Measurements from ENCODE around the gene TMEM217.

TMEM217 gene

GRCh38 chr6:37239526-37239925, 18.4 kb downstream of the TMEM217 start:
- Histone ChIP-seq H3K4me3 (no peak overlapping the region), H3K9ac (ENCODE audit: insufficient read length) (no peak overlapping the region), H3K27ac (0 out of 2 replicates have a peak overlapping the region, but pooled peaks have one; percentile 36), H3K9me3 (ENCODE audit: low read depth, low read length) (no peaks in the 10 kb centered on the region), H3K36me3 (ENCODE audit: insufficient read depth, low read length) (no peaks in the 10 kb centered on the region)
- TF ChIP-seq EZH2 (IDR thresholded peaks at IDR 0.05) = no peak
- no peak for TF ChIP-seq FOXP2 (optimal IDR thresholded peaks at IDR 0.05; ENCODE audit: control extremely low read depth, extremely low read length, insufficient read depth)
- no peak for TF ChIP-seq POLR2AphosphoS5 (IDR thresholded peaks at IDR 0.05; ENCODE audit: borderline replicate concordance, low read depth, low read length)
- no peak for DNase-seq (ENCODE audit: low read depth, low spot score)

GRCh38 chr6:37238381-37238780, 19.6 kb downstream of the TMEM217 start:
- no peaks in the 10 kb centered on the region for H3K36me3 ChIP-seq (ENCODE audit: insufficient read depth, low read length)
- no peak for TF ChIP-seq FOXP2 (optimal IDR thresholded peaks at IDR 0.05; ENCODE audit: control extremely low read depth, extremely low read length, insufficient read depth)
- no peak for TF ChIP-seq EZH2 (IDR thresholded peaks at IDR 0.05)
- no peak for TF ChIP-seq POLR2AphosphoS5 (IDR thresholded peaks at IDR 0.05; ENCODE audit: borderline replicate concordance, low read depth, low read length)
- H3K9ac ChIP-seq (ENCODE audit: insufficient read length) = no peak overlapping the region
- no peak overlapping the region for H3K4me3 ChIP-seq
- H3K27ac ChIP-seq = no peak overlapping the region
- H3K9me3 ChIP-seq (ENCODE audit: low read depth, low read length) = no peaks in the 10 kb centered on the region
- no peak for DNase-seq (ENCODE audit: low read depth, low spot score)

DNA sequence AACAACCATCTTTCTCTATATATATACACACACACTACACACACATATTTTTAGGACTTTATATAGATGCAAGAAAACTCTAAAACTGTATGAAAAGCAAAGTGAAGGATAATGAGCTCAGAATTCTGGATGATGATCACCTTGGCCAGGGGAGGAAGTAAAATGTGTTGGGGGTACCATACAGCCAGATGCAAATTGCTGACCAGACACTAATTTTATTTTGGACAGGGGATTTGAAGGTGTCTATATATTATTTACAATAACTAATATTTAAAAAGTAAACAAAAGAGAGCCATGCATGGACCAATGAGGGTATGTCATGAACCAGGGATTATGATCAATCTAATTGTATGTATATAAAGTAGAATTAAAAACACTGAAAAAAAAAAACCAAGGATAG, 20.2 kb downstream of the TMEM217 start:
- Histone ChIP-seq H3K36me3 (ENCODE audit: insufficient read depth, low read length) (no peaks in the 10 kb centered on the region), H3K27ac (no peak overlapping the region), H3K4me3 (no peak overlapping the region), H3K9ac (ENCODE audit: insufficient read length) (no peak overlapping the region), H3K9me3 (ENCODE audit: low read depth, low read length) (no peaks in the 10 kb centered on the region)
- TF ChIP-seq POLR2AphosphoS5 (IDR thresholded peaks at IDR 0.05; ENCODE audit: borderline replicate concordance, low read depth, low read length) (no peak), FOXP2 (optimal IDR thresholded peaks at IDR 0.05; ENCODE audit: control extremely low read depth, extremely low read length, insufficient read depth) (no peak), EZH2 (IDR thresholded peaks at IDR 0.05) (no peak)
- DNase-seq (ENCODE audit: low read depth, low spot score) = no peak

DNA sequence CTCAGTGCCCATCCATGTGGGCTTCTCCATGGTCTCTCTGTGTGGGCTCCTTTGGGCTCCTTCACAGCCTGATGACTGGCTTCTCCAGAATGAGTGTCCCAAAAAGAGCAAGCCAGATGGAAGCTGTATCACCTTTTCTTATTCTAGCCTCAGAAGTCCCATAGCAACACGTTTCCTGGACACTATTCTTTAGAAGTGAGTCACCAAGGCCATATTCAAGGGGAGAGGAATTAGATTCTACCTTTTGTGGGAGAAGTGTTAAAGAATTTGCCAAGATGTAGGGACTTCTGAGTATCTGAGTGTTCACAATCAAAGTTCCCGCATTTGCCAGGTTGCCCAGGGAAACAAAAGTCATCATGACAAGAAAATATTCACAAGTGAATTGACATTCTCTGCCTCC, 21.0 kb downstream of the TMEM217 start:
- no peak for DNase-seq (ENCODE audit: low read depth, low spot score)
- no peak for TF ChIP-seq POLR2AphosphoS5 (IDR thresholded peaks at IDR 0.05; ENCODE audit: borderline replicate concordance, low read depth, low read length)

DNA sequence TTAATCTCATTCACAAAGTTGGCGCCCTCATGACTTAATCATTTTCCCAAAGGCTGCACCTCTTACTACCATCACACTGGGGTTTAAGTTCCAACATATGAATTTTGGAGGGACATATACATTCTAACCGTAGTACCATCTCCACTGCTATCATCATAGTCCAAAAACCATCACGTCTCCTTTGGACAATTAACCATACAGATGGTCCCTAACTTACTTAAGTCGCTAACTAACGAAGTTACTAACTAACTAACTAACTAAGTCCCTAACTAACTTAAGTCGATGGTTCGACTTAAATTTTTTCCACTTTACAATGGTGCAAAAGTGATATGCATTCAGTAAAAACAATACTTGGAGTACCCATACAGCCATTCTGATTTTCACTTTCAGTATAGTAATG, 24.4 kb downstream of the TMEM217 start:
- Histone ChIP-seq H3K27ac (no peak overlapping the region), H3K4me3 (no peak overlapping the region), H3K9ac (ENCODE audit: insufficient read length) (no peak overlapping the region), H3K36me3 (ENCODE audit: insufficient read depth, low read length) (no peaks in the 10 kb centered on the region), H3K9me3 (ENCODE audit: low read depth, low read length) (no peaks in the 10 kb centered on the region)
- DNase-seq (ENCODE audit: low read depth, low spot score) = no peak
- TF ChIP-seq EZH2 (IDR thresholded peaks at IDR 0.05) = no peak

More for the DNA sequence above, 21.0 kb downstream of the TMEM217 start:
- Histone ChIP-seq H3K9ac (ENCODE audit: insufficient read length) (no peak overlapping the region), H3K27ac (no peak overlapping the region), H3K4me3 (no peak overlapping the region), H3K9me3 (ENCODE audit: low read depth, low read length) (no peaks in the 10 kb centered on the region), H3K36me3 (ENCODE audit: insufficient read depth, low read length) (no peaks in the 10 kb centered on the region)

DNA sequence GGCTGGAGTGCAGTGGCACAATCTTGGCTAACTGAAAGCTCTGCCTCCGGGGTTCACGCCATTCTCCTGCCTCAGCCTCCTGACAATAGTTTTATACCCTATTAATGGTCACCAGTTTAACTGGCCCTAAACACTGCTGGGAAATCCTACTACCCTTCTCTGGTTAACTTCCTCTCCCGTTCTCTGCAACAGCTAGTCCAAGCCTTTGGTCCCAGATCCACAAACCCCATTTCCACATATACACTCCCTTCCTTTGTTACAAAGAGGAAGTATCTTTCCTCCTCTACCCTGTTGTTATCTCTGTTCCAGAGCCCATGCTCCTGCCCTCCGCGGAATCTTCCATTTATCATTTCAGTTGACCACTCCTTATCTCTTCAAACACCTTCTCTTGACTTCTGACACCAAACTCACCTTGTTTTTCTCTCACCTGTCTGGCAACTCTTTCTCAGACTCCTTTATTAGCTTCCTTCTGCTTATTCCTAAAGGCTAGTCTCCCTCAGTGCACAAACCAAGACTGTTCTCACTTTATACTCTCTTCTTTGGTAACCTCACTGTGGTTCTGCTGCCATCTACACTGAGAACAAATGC, 25.4 kb downstream of the TMEM217 start:
- no peak for DNase-seq (ENCODE audit: low read depth, low spot score)
- Histone ChIP-seq H3K9me3 (ENCODE audit: low read depth, low read length) (no peaks in the 10 kb centered on the region), H3K9ac (ENCODE audit: insufficient read length) (no peak overlapping the region), H3K27ac (no peak overlapping the region), H3K4me3 (no peak overlapping the region), H3K36me3 (ENCODE audit: insufficient read depth, low read length) (no peaks in the 10 kb centered on the region)
- TF ChIP-seq FOXP2 (optimal IDR thresholded peaks at IDR 0.05; ENCODE audit: control extremely low read depth, extremely low read length, insufficient read depth) (no peak), POLR2AphosphoS5 (IDR thresholded peaks at IDR 0.05; ENCODE audit: borderline replicate concordance, low read depth, low read length) (no peak), EZH2 (IDR thresholded peaks at IDR 0.05) (no peak)

DNA sequence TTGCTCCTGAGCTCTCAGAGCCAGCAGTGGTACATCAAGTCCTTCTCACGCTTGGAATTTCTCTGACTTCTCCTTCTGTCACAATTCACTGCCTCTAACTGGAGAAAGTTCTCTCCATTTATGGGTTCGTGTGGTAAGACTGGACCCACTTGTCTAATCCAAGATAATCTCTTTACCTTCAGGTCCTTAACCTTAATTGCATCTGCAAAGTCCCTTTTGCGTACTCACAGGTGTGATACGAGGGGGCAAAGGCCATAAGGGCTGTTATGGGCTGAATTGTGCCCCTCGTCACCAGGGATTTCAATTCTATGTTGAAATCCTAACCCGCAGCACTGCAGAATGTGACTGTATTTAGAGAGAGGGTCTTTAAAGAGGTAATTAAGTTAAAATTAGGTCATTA, 27.8 kb downstream of the TMEM217 start:
- Histone ChIP-seq H3K4me3 (no peak overlapping the region), H3K9ac (ENCODE audit: insufficient read length) (no peak overlapping the region), H3K36me3 (ENCODE audit: insufficient read depth, low read length) (no peaks in the 10 kb centered on the region), H3K9me3 (ENCODE audit: low read depth, low read length) (no peaks in the 10 kb centered on the region), H3K27ac (no peak overlapping the region)
- TF ChIP-seq EZH2 (IDR thresholded peaks at IDR 0.05) (no peak), POLR2AphosphoS5 (IDR thresholded peaks at IDR 0.05; ENCODE audit: borderline replicate concordance, low read depth, low read length) (no peak), FOXP2 (optimal IDR thresholded peaks at IDR 0.05; ENCODE audit: control extremely low read depth, extremely low read length, insufficient read depth) (no peak)
- no peak for DNase-seq (ENCODE audit: low read depth, low spot score)

DNA sequence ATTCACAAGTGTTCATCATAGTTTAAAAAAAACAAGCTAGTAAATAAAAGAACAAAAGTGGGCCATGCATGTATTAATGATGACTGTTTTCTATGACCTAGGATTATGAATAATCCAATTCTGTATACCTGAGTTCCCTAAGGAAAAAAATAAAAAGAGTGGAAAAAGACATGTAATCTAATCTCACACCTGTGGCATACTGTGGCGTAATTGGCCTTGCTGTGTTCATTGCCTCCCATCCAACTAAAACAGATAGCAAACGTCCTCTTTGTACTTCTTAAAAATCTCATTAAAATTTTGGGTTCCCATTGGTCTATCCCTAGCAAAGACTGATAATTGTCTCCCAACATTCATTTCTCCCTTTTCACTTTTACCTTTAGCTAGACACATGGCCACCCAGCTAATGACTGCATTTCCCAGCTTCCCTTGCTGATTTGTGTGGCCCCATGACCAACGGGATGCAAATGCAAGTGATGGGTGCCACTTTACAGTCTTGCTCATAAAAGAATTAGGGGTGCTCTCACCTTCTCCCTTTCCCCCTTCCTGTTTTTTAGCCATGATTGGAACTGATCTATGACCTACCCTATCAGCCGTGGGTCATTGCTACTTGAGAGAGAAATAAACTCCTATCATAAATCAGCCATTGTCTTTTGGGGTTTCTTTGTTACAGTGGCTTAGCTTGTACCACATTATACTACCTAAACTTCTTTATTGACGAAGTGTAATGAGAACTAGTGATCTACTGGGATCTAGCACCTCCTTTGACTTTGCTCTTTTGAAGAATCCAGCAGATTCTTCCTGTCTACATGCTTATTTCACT, 32.4 kb downstream of the TMEM217 start:
- DNase-seq (ENCODE audit: low read depth, low spot score) = no peak
- no peaks in the 10 kb centered on the region for H3K36me3 ChIP-seq (ENCODE audit: insufficient read depth, low read length)
- no peak overlapping the region for H3K27ac ChIP-seq
- H3K9ac ChIP-seq (ENCODE audit: insufficient read length) = no peak overlapping the region
- H3K4me3 ChIP-seq = no peak overlapping the region
- H3K9me3 ChIP-seq (ENCODE audit: low read depth, low read length) = no peaks in the 10 kb centered on the region
- TF ChIP-seq EZH2 (IDR thresholded peaks at IDR 0.05) = no peak
- no peak for TF ChIP-seq FOXP2 (optimal IDR thresholded peaks at IDR 0.05; ENCODE audit: control extremely low read depth, extremely low read length, insufficient read depth)

DNA sequence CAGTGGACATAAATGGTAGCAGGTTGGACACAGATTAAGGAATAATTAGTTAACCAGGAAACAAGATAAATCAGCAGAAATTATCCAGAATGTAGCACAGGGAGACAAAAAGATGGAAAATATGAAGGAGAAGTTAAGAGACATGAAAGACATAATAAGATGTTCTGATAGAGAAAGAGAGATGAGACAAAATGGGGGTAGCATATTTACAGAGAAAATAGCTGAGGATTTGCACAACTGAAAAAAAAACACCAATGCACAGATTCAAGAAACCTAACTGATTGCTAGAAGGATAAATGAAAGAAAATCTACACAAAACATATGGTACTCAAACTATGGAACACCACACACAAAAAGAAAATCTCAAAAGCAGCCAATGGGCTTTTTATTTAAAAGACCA, 35.0 kb downstream of the TMEM217 start:
- Histone ChIP-seq H3K9ac (ENCODE audit: insufficient read length) (no peak overlapping the region), H3K27ac (0 out of 2 replicates have a peak overlapping the region, but pooled peaks have one; percentile 1), H3K4me3 (peak overlapping the region; percentile 81), H3K9me3 (ENCODE audit: low read depth, low read length) (no peaks in the 10 kb centered on the region; the same call in 1 of the 2 replicates), H3K36me3 (ENCODE audit: insufficient read depth, low read length) (no peaks in the 10 kb centered on the region)
- TF ChIP-seq POLR2AphosphoS5 (IDR thresholded peaks at IDR 0.05; ENCODE audit: borderline replicate concordance, low read depth, low read length) (no peak), EZH2 (IDR thresholded peaks at IDR 0.05) (no peak), FOXP2 (optimal IDR thresholded peaks at IDR 0.05; ENCODE audit: control extremely low read depth, extremely low read length, insufficient read depth) (no peak)
- no peak for DNase-seq (ENCODE audit: low read depth, low spot score)

Data from SK-N-MC (cell line).